SK-N-MC (cell line): ENCODE results near the gene NMUR1.

Experiments
- DNase-seq: peaks from one replicate; pipeline ENCODE4 v3.0.0-alpha.2; 2011; ENCODE audit warnings: low read depth, low spot score
- H3K27ac ChIP-seq: fragments of 200-600 bp; sonication (generic); 2 replicates; pipeline ENCODE4 v1.5.1; 2016; ENCODE audit warnings: mixed run types
- H3K36me3 ChIP-seq: fragments of 200-600 bp; sonication (generic); 2 replicates; pipeline ENCODE4 v1.6.1; 2017; ENCODE audit warnings: antibody characterized with exemption, low read length, mixed read lengths; ENCODE audit not compliant: insufficient read depth
- H3K4me3 ChIP-seq: fragments of 200-600 bp; sonication (generic); 2 replicates; pipeline ENCODE4 v1.5.1; 2016
- H3K9ac ChIP-seq: fragments of 200-600 bp; sonication (generic); 2 replicates; pipeline ENCODE4 v1.8.0; 2017; ENCODE audit warnings: mixed run types, mixed read lengths; ENCODE audit not compliant: insufficient read length
- H3K9me3 ChIP-seq: fragments of 200-600 bp; sonication (generic); 2 replicates; pipeline ENCODE4 v1.6.1; 2017; ENCODE audit warnings: low read depth, mild to moderate bottlenecking, antibody characterized with exemption, low read length, moderate library complexity, mixed read lengths
- EZH2 ChIP-seq: fragments of 200-600 bp; sonication (generic); IDR thresholded peaks from one replicate; pipeline ENCODE4 v1.6.1; 2017; ENCODE audit warnings: antibody characterized with exemption
- POLR2AphosphoS5 ChIP-seq: IDR thresholded peaks from 2 replicates; pipeline ENCODE4 v1.6.1; 2012; ENCODE audit warnings: mild to moderate bottlenecking, low read depth, low read length, borderline replicate concordance

NMUR1 gene

GRCh38 chr2:231475965-231476364 lies 54.3 kb downstream of the NMUR1 start:
- no peak overlapping the region for H3K27ac ChIP-seq
- DNase-seq: no peak
- H3K9ac ChIP-seq: no peak overlapping the region
- no peak overlapping the region for H3K4me3 ChIP-seq
- TF ChIP-seq POLR2AphosphoS5 (no peak), EZH2 (no peak)
- no peaks in the 10 kb centered on the region for H3K9me3 ChIP-seq
- no peaks in the 10 kb centered on the region for H3K36me3 ChIP-seq
